Keratinocyte (primary cell): ENCODE data around the gene ATP6V0D1.

ENCODE experiments used
- EZH2 ChIP-seq: IDR thresholded peaks from one replicate; pipeline ENCODE4 v1.6.1; 2012; ENCODE audit warnings: inconsistent platforms, mild to moderate bottlenecking, low read length, moderate library complexity
- TF ChIP-seq, protein P1 (sequence below), 3 experiments: IDR thresholded peaks in 1 of 3; conservative IDR thresholded peaks in 1 of 3; optimal IDR thresholded peaks in 1 of 3; 2 replicates in 2 of 3; 3 replicates in 1 of 3; pipeline versions ENCODE3 to v1.5.1; 2011; ENCODE audit warnings: low read length in 3 of 3, mild to moderate bottlenecking in 3 of 3, moderate library complexity in 2 of 3, control low read depth in 1 of 3, inconsistent platforms in 1 of 3; ENCODE audit not compliant: insufficient read depth in 2 of 3; ENCODE audit errors: extremely low read depth in 1 of 3

- TF ChIP-seq, protein P1, sequence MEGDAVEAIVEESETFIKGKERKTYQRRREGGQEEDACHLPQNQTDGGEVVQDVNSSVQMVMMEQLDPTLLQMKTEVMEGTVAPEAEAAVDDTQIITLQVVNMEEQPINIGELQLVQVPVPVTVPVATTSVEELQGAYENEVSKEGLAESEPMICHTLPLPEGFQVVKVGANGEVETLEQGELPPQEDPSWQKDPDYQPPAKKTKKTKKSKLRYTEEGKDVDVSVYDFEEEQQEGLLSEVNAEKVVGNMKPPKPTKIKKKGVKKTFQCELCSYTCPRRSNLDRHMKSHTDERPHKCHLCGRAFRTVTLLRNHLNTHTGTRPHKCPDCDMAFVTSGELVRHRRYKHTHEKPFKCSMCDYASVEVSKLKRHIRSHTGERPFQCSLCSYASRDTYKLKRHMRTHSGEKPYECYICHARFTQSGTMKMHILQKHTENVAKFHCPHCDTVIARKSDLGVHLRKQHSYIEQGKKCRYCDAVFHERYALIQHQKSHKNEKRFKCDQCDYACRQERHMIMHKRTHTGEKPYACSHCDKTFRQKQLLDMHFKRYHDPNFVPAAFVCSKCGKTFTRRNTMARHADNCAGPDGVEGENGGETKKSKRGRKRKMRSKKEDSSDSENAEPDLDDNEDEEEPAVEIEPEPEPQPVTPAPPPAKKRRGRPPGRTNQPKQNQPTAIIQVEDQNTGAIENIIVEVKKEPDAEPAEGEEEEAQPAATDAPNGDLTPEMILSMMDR (optimal IDR thresholded peaks at IDR 0.05 in 1 of 3, IDR thresholded peaks at IDR 0.05 in 1 of 3, conservative IDR thresholded peaks at IDR 0.05 in 1 of 3; ENCODE audit: extremely low read depth in 1 of 3, insufficient read depth in 2 of 3, low read length in 3 of 3): no peak
- TF ChIP-seq EZH2: no peak
These were observed 35.9 kb downstream of the ATP6V0D1 start for GRCh38 chr16:67445126-67445426.
